Adrenal gland (tissue), 5 donors: ENCODE data around the gene PRDX5.

Experiments used
- CTCF ChIP-seq, 6 experiments: fragments of 450-650 bp in 4 of 6; fragments of 200-600 bp in 2 of 6; sonication (generic) in 1 of 6; IDR thresholded peaks; 1 replicate in 5 of 6; 2 replicates in 1 of 6; pipeline versions ENCODE4 v1.5.1 to v1.8.0; 2016 to 2021; ENCODE audit warnings: antibody characterized with exemption in 6 of 6, mild to moderate bottlenecking in 2 of 6, moderate library complexity in 1 of 6
- POLR2A ChIP-seq, 2 donors: fragments of 450-650 bp; IDR thresholded peaks; one replicate each; pipeline ENCODE4 v1.6.1; 2017; ENCODE audit warnings: antibody characterized with exemption in 2 of 2, mild to moderate bottlenecking in 2 of 2, moderate library complexity in 1 of 2
- donor health status: DM: no; HTN: no; CAD: no.

DNA sequence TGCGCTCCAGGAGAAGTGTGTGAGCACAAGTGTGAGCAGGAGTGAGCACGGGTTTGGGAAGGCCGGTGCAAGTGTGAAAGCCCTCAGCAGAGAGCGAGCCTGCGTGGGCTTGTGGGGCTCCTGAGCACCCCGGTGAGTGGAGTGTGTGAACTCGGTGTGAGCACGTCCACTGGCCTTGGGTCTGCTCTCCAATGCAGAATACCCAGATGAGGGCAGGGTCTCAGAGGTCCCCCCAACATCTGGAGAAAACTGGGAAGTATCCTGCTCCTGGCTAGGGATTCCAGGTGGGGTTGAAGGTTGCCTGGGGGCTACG, 11.4 kb upstream of the PRDX5 start:
- TF ChIP-seq CTCF (IDR thresholded peaks at IDR 0.05) (no peak), POLR2A (IDR thresholded peaks at IDR 0.05) (no peak)
